ENCODE data around the gene KLHDC3.
"Not testable (repeated sequence)": the region's sequence is repeated elsewhere in the genome, so short reads cannot be mapped to it uniquely, and the experiment has no call there.

KLHDC3 gene

DNA sequence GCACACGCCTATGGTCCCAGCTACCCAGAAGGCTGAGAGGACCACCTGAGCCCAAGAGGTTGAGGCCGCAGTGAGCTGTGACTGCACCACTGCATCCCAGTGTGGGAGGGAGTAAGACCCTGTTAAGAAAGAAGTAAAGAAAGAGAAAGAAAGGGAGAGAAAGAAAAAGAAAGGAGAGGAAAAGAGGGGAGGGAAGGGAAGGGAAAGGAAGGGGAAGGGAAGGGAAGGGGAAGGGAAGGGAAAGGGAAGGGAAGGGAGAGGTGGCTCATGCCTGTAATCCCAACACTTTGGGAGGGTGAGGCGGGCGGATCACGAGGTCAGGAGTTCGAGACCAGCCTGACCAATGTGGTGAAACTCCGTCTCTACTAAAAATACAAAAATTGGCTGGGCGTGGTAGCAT is 27.4 kb downstream of the KLHDC3 start:
- not testable (repeated sequence) for H2BK12ac ChIP-seq (ENCODE audit: low read length); H3K23ac ChIP-seq (ENCODE audit: low read depth, low read length, poor library complexity); H3K4me3 ChIP-seq (ENCODE audit: low read length in 2 of 2); H4K91ac ChIP-seq (ENCODE audit: low read depth, low read length, poor library complexity); H2BK5ac ChIP-seq (ENCODE audit: low read length); H3K27me3 ChIP-seq (ENCODE audit: control insufficient read depth in 3 of 3, insufficient read depth in 3 of 3, low read depth in 1 of 3, low read length in 3 of 3); H2AK5ac ChIP-seq (ENCODE audit: low read depth, low read length); H4K8ac ChIP-seq (ENCODE audit: low read depth, low read length); DNase-seq (ENCODE audit: low spot score); H3K4me1 ChIP-seq (ENCODE audit: control insufficient read depth in 2 of 2, insufficient read depth in 1 of 2, low read depth in 1 of 2, low read length in 2 of 2); H3K18ac ChIP-seq (ENCODE audit: low read length); H3K9me3 ChIP-seq (replicated peaks in 1 of 2; ENCODE audit: control insufficient read depth in 2 of 2, insufficient read depth in 1 of 2, low read depth in 1 of 2, low read length in 2 of 2); H2BK15ac ChIP-seq (ENCODE audit: low read length); H2AFZ ChIP-seq (ENCODE audit: low read length); H2BK120ac ChIP-seq (ENCODE audit: low read depth, low read length); H3K9ac ChIP-seq (ENCODE audit: low read depth, low read length, poor library complexity); H3K4ac ChIP-seq (ENCODE audit: low read length); H3K4me2 ChIP-seq (ENCODE audit: insufficient read depth, low read length, poor library complexity, severe bottlenecking); H3K79me1 ChIP-seq (ENCODE audit: low read depth, low read length); H3K14ac ChIP-seq (ENCODE audit: low read length); H3K27ac ChIP-seq (replicated peaks; ENCODE audit: low read length)
- peaks cover 66 to 89% of the 10 kb centered on the region in 2 donors for H3K36me3 ChIP-seq (replicated peaks in 1 of 2; ENCODE audit: control insufficient read depth in 2 of 2, insufficient read depth in 2 of 2, low read length in 2 of 2)
- WGBS, 2 donors (ENCODE audit: extremely low coverage in 2 of 2, insufficient read length in 2 of 2, insufficient replicate concordance in 1 of 2), result no CpG with 5 or more reads among the region's 8 CpGs

DNA sequence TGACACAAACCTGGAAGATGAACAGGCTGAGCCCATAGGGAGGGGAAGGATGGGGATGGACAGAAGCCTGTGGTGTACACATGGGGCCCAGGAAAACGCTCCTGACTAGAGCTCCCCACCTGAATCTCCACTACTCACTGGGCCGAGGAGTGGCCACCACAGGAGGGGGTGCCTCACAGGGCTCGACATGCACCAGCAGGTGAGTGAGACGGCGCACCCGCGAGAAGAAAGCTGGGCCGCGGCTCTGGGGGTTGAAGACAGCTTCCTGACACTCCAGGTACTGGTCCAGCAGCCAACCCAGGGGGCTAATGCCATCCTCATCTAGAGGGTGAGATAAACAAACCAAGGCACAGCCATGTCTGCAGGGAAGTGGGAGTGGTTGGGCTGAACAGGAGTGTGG is 29.3 kb downstream of the KLHDC3 start:
- no peak overlapping the region for H3K4me3 ChIP-seq (ENCODE audit: low read length in 2 of 2)
- H2BK15ac ChIP-seq (ENCODE audit: low read length), result no peak overlapping the region
- H3K4me1 ChIP-seq (ENCODE audit: control insufficient read depth in 2 of 2, insufficient read depth in 1 of 2, low read depth in 1 of 2, low read length in 2 of 2), result no peaks in the 10 kb centered on the region
- no peak overlapping the region for H3K23ac ChIP-seq (ENCODE audit: low read depth, low read length, poor library complexity)
- no peak overlapping the region for H3K4me2 ChIP-seq (ENCODE audit: insufficient read depth, low read length, poor library complexity, severe bottlenecking)
- no peak overlapping the region for H4K91ac ChIP-seq (ENCODE audit: low read depth, low read length, poor library complexity)
- H3K27me3 ChIP-seq (ENCODE audit: control insufficient read depth in 3 of 3, insufficient read depth in 3 of 3, low read depth in 1 of 3, low read length in 3 of 3), result no peaks in the 10 kb centered on the region
- H3K14ac ChIP-seq (ENCODE audit: low read length), result no peak overlapping the region
- H2AFZ ChIP-seq (ENCODE audit: low read length), result no peak overlapping the region
- no peak overlapping the region for H3K4ac ChIP-seq (ENCODE audit: low read length)
- H3K18ac ChIP-seq (ENCODE audit: low read length), result peak overlapping the region; percentile 24
- H3K9me3 ChIP-seq (replicated peaks in 1 of 2; ENCODE audit: control insufficient read depth in 2 of 2, insufficient read depth in 1 of 2, low read depth in 1 of 2, low read length in 2 of 2), result peaks cover 0 to 5% of the 10 kb centered on the region in 2 donors
- H2AK5ac ChIP-seq (ENCODE audit: low read depth, low read length), result no peak overlapping the region
- H2BK5ac ChIP-seq (ENCODE audit: low read length), result no peak overlapping the region
- no peak overlapping the region for H3K27ac ChIP-seq (replicated peaks; ENCODE audit: low read length)
- H2BK12ac ChIP-seq (ENCODE audit: low read length), result no peak overlapping the region
- H3K9ac ChIP-seq (ENCODE audit: low read depth, low read length, poor library complexity), result no peak overlapping the region
- no peak for DNase-seq (ENCODE audit: low spot score)
- no CpG with 5 or more reads among the region's 9 CpGs for WGBS, 2 donors (ENCODE audit: extremely low coverage in 2 of 2, insufficient read length in 2 of 2, insufficient replicate concordance in 1 of 2)
- no peak overlapping the region for H4K8ac ChIP-seq (ENCODE audit: low read depth, low read length)
- no peak overlapping the region for H2BK120ac ChIP-seq (ENCODE audit: low read depth, low read length)
- H3K79me1 ChIP-seq (ENCODE audit: low read depth, low read length), result no peaks in the 10 kb centered on the region
- H3K36me3 ChIP-seq (replicated peaks in 1 of 2; ENCODE audit: control insufficient read depth in 2 of 2, insufficient read depth in 2 of 2, low read length in 2 of 2), result peaks cover 61 to 89% of the 10 kb centered on the region in 2 donors

DNA sequence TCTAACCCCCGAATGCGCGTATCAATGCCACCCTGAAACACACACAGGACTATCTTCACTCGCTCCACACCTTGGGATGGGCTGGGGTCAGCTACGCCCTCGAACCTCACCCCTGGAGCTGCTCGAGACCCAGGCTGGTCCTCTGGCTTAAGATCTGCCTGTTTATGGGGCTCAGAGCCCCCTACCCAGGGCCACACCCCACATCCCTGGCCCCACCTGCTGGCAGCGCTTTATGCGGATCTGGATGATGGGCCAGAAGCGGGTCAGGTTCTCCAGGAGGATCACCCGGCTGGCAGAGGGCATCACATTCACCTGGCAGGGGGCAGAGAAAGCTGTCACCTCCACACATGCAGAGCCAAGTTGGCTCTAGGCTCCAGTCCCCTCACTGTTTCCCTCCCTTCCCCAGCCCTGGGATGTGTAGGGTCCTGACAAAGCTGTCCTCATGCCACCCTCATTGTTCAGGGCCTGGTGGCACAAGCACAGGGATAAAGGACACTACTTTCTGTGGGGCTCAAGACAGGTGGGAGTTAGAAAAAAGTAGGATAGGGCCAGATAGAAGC is 31.4 kb downstream of the KLHDC3 start:
- no peak for DNase-seq (ENCODE audit: low spot score)
- no peaks in the 10 kb centered on the region for H3K27me3 ChIP-seq (ENCODE audit: control insufficient read depth in 3 of 3, insufficient read depth in 3 of 3, low read depth in 1 of 3, low read length in 3 of 3)
- no peak overlapping the region for H3K18ac ChIP-seq (ENCODE audit: low read length)
- H3K4me3 ChIP-seq (ENCODE audit: low read length in 2 of 2), result no peak overlapping the region
- H2AFZ ChIP-seq (ENCODE audit: low read length), result no peak overlapping the region
- H2BK12ac ChIP-seq (ENCODE audit: low read length), result peak overlapping the region; percentile 19
- H4K91ac ChIP-seq (ENCODE audit: low read depth, low read length, poor library complexity), result no peak overlapping the region
- no peak overlapping the region for H4K8ac ChIP-seq (ENCODE audit: low read depth, low read length)
- H2BK15ac ChIP-seq (ENCODE audit: low read length), result no peak overlapping the region
- no peak overlapping the region for H2BK5ac ChIP-seq (ENCODE audit: low read length)
- no peak overlapping the region for H3K4me2 ChIP-seq (ENCODE audit: insufficient read depth, low read length, poor library complexity, severe bottlenecking)
- no peak overlapping the region for H3K27ac ChIP-seq (replicated peaks; ENCODE audit: low read length)
- H3K23ac ChIP-seq (ENCODE audit: low read depth, low read length, poor library complexity), result no peak overlapping the region
- no peak overlapping the region for H3K9ac ChIP-seq (ENCODE audit: low read depth, low read length, poor library complexity)
- H3K36me3 ChIP-seq (replicated peaks in 1 of 2; ENCODE audit: control insufficient read depth in 2 of 2, insufficient read depth in 2 of 2, low read length in 2 of 2), result peaks cover 57 to 88% of the 10 kb centered on the region in 2 donors
- H3K14ac ChIP-seq (ENCODE audit: low read length), result no peak overlapping the region
- H3K4ac ChIP-seq (ENCODE audit: low read length), result no peak overlapping the region
- no peak overlapping the region for H2BK120ac ChIP-seq (ENCODE audit: low read depth, low read length)
- no CpG with 5 or more reads among the region's 11 CpGs for WGBS, 2 donors (ENCODE audit: extremely low coverage in 2 of 2, insufficient read length in 2 of 2, insufficient replicate concordance in 1 of 2)
- peaks cover 0 to 5% of the 10 kb centered on the region in 2 donors for H3K9me3 ChIP-seq (replicated peaks in 1 of 2; ENCODE audit: control insufficient read depth in 2 of 2, insufficient read depth in 1 of 2, low read depth in 1 of 2, low read length in 2 of 2)
- no peaks in the 10 kb centered on the region for H3K4me1 ChIP-seq (ENCODE audit: control insufficient read depth in 2 of 2, insufficient read depth in 1 of 2, low read depth in 1 of 2, low read length in 2 of 2)
- no peaks in the 10 kb centered on the region for H3K79me1 ChIP-seq (ENCODE audit: low read depth, low read length)
- H2AK5ac ChIP-seq (ENCODE audit: low read depth, low read length), result no peak overlapping the region

DNA sequence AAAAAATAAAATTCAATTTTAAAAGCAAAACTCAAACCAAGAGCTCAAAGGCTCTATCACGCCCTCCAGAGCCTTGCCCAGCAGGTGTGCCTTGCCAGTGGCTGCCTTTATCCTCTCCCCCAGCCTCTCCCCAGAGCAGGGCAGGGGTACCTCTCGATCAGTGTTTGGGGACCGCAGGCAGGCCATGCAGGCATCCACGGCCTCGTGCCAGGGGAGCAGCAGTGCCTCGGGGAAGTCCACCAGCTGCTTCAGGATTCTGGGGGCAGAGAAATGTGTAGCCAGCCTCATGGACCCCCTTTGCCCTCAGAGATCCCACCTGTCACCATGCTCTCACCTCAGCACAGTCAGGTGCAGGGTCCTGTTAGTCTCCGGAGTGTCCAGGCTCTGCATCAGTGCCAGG is 33.9 kb downstream of the KLHDC3 start:
- Histone ChIP-seq H3K9ac (ENCODE audit: low read depth, low read length, poor library complexity) (no peak overlapping the region), H3K4me2 (ENCODE audit: insufficient read depth, low read length, poor library complexity, severe bottlenecking) (no peak overlapping the region), H3K4me1 (ENCODE audit: control insufficient read depth in 2 of 2, insufficient read depth in 1 of 2, low read depth in 1 of 2, low read length in 2 of 2) (peaks cover 1 to 5% of the 10 kb centered on the region in 2 donors), H3K27me3 (ENCODE audit: control insufficient read depth in 3 of 3, insufficient read depth in 3 of 3, low read depth in 1 of 3, low read length in 3 of 3) (no peaks in the 10 kb centered on the region), H2BK120ac (ENCODE audit: low read depth, low read length) (no peak overlapping the region), H4K91ac (ENCODE audit: low read depth, low read length, poor library complexity) (no peak overlapping the region), H3K79me1 (ENCODE audit: low read depth, low read length) (peaks cover 3% of the 10 kb centered on the region), H3K14ac (ENCODE audit: low read length) (no peak overlapping the region), H3K23ac (ENCODE audit: low read depth, low read length, poor library complexity) (peak overlapping the region; percentile 59), H2BK12ac (ENCODE audit: low read length) (no peak overlapping the region), H3K4ac (ENCODE audit: low read length) (no peak overlapping the region), H2AK5ac (ENCODE audit: low read depth, low read length) (no peak overlapping the region), H3K4me3 (ENCODE audit: low read length in 2 of 2) (no peak overlapping the region), H3K9me3 (replicated peaks in 1 of 2; ENCODE audit: control insufficient read depth in 2 of 2, insufficient read depth in 1 of 2, low read depth in 1 of 2, low read length in 2 of 2) (peaks cover 0 to 4% of the 10 kb centered on the region in 2 donors), H4K8ac (ENCODE audit: low read depth, low read length) (no peak overlapping the region), H3K18ac (ENCODE audit: low read length) (no peak overlapping the region), H3K27ac (replicated peaks; ENCODE audit: low read length) (no peak overlapping the region), H2BK15ac (ENCODE audit: low read length) (no peak overlapping the region), H2BK5ac (ENCODE audit: low read length) (no peak overlapping the region), H3K36me3 (replicated peaks in 1 of 2; ENCODE audit: control insufficient read depth in 2 of 2, insufficient read depth in 2 of 2, low read length in 2 of 2) (peaks cover 55 to 87% of the 10 kb centered on the region in 2 donors), H2AFZ (ENCODE audit: low read length) (no peak overlapping the region)
- WGBS, 2 donors (ENCODE audit: extremely low coverage in 2 of 2, insufficient read length in 2 of 2, insufficient replicate concordance in 1 of 2), result no CpG with 5 or more reads among the region's 7 CpGs
- DNase-seq (ENCODE audit: low spot score), result no peak

All from neuronal stem cell (in vitro differentiated cells).